DOHH2 (cell line): Measurements from ENCODE around the gene PRDM15.
A peak's percentile ranks its signal among the peaks of the same experiment; 100 is the strongest.

Experiments
- H3F3A ChIP-seq: fragments of 200-600 bp; sonication (generic), shearing (Covaris generic); 2 replicates; pipeline ENCODE4 v1.6.0; 2016; ENCODE audit warnings: antibody characterized with exemption, mild to moderate bottlenecking; ENCODE audit not compliant: control insufficient read depth, insufficient read depth
- H3K27ac ChIP-seq: fragments of 200-600 bp; sonication (generic); 2 replicates; pipeline ENCODE4 v1.5.1; 2014; ENCODE audit warnings: low read depth, mild to moderate bottlenecking, low read length, moderate library complexity
- H3K27me3 ChIP-seq: fragments of 200-600 bp; sonication (generic); 2 replicates; pipeline ENCODE4 v1.6.1; 2014; ENCODE audit warnings: mild to moderate bottlenecking, low read length, mixed read lengths; ENCODE audit not compliant: control insufficient read depth
- H3K36me3 ChIP-seq: fragments of 200-600 bp; sonication (generic); 2 replicates; pipeline ENCODE4 v1.6.1; 2014; ENCODE audit warnings: mild to moderate bottlenecking, low read length, moderate library complexity, mixed read lengths; ENCODE audit not compliant: control insufficient read depth
- H3K4me1 ChIP-seq: fragments of 200-600 bp; sonication (generic); 2 replicates; pipeline ENCODE4 v1.6.1; 2014; ENCODE audit warnings: mild to moderate bottlenecking, low read length, mixed read lengths; ENCODE audit not compliant: control insufficient read depth
- H3K4me2 ChIP-seq: fragments of 200-600 bp; sonication (generic); 2 replicates; pipeline ENCODE4 v1.6.0; 2014; ENCODE audit warnings: mild to moderate bottlenecking, low read length, moderate library complexity
- H3K4me3 ChIP-seq: fragments of 200-600 bp; sonication (generic); 2 replicates; pipeline ENCODE4 v1.5.1; 2014; ENCODE audit warnings: mild to moderate bottlenecking, low read length, mixed read lengths
- H3K79me2 ChIP-seq: fragments of 200-600 bp; sonication (generic); 2 replicates; pipeline ENCODE4 v1.6.1; 2014; ENCODE audit warnings: mild to moderate bottlenecking, low read length, mixed read lengths; ENCODE audit not compliant: control insufficient read depth
- H3K9me2 ChIP-seq: fragments of 200-600 bp; sonication (generic); replicated peaks from 2 replicates; pipeline ENCODE4 v1.6.1; 2014; ENCODE audit warnings: mild to moderate bottlenecking, low read length, mixed read lengths; ENCODE audit not compliant: control insufficient read depth
- H3K9me3 ChIP-seq: fragments of 200-600 bp; sonication (generic); 2 replicates; pipeline ENCODE4 v1.6.1; 2014; ENCODE audit warnings: antibody characterized with exemption, low read length, mixed read lengths; ENCODE audit not compliant: control insufficient read depth, insufficient read depth
- H4K20me1 ChIP-seq: fragments of 200-600 bp; sonication (generic); 2 replicates; pipeline ENCODE4 v1.6.0; 2014; ENCODE audit warnings: low read depth, mild to moderate bottlenecking, antibody characterized with exemption, low read length, moderate library complexity; ENCODE audit not compliant: control insufficient read depth, insufficient read depth
- CTCF ChIP-seq: fragments of 200-600 bp; sonication (generic); IDR thresholded peaks from one replicate; pipeline ENCODE4 v1.5.1; 2014; ENCODE audit warnings: antibody characterized with exemption, mild to moderate bottlenecking, low read depth, low read length; ENCODE audit not compliant: poor library complexity, severe bottlenecking
- EZH2phosphoT487 ChIP-seq: fragments of 200-600 bp; sonication (generic); IDR thresholded peaks from 2 replicates; pipeline ENCODE4 v1.6.1; 2017; ENCODE audit warnings: borderline replicate concordance, mild to moderate bottlenecking, antibody characterized with exemption, low read length, moderate library complexity, mixed read lengths

PRDM15 gene

GRCh38 chr21:41834252-41834925, 44.8 kb downstream of the PRDM15 start:
- H3K4me3 ChIP-seq: peak overlapping the region; percentile 82
- H3F3A ChIP-seq: peaks cover 22% of the 10 kb centered on the region
- H3K27me3 ChIP-seq: no peaks in the 10 kb centered on the region
- H3K9me3 ChIP-seq: no peaks in the 10 kb centered on the region
- peaks cover 86% of the 10 kb centered on the region for H3K79me2 ChIP-seq
- peak overlapping the region; percentile 94 for H3K4me2 ChIP-seq
- H3K9me2 ChIP-seq: no peaks in the 10 kb centered on the region
- peak overlapping the region; percentile 95 for H3K27ac ChIP-seq
- H4K20me1 ChIP-seq: peaks cover 15% of the 10 kb centered on the region; the same call in 1 of the 2 replicates
- peaks cover 97% of the 10 kb centered on the region for H3K36me3 ChIP-seq
- TF ChIP-seq CTCF: no peak
- TF ChIP-seq EZH2phosphoT487: no peak
- H3K4me1 ChIP-seq: peaks cover 100% of the 10 kb centered on the region

- Histone ChIP-seq H3K27ac (peak overlapping the region; percentile 95), H3K36me3 (peaks cover 97% of the 10 kb centered on the region), H3K9me2 (no peaks in the 10 kb centered on the region), H3K9me3 (no peaks in the 10 kb centered on the region), H3K79me2 (peaks cover 94% of the 10 kb centered on the region), H4K20me1 (peaks cover 23% of the 10 kb centered on the region; the same call in 1 of the 2 replicates), H3K27me3 (no peaks in the 10 kb centered on the region), H3F3A (peaks cover 28% of the 10 kb centered on the region), H3K4me3 (peak overlapping the region; percentile 82), H3K4me1 (peaks cover 100% of the 10 kb centered on the region), H3K4me2 (peak overlapping the region; percentile 94)
- no peak for TF ChIP-seq CTCF
- no peak for TF ChIP-seq EZH2phosphoT487
Observed at GRCh38 chr21:41833497-41834115, 45.5 kb downstream of the PRDM15 start.

- Histone ChIP-seq H3K9me3 (no peaks in the 10 kb centered on the region), H3K4me1 (peaks cover 94% of the 10 kb centered on the region), H3F3A (peaks cover 28% of the 10 kb centered on the region), H3K27ac (peak overlapping the region; percentile 95), H3K4me2 (peak overlapping the region; percentile 94), H3K9me2 (no peaks in the 10 kb centered on the region), H4K20me1 (peaks cover 23% of the 10 kb centered on the region; the same call in 1 of the 2 replicates), H3K36me3 (peaks cover 97% of the 10 kb centered on the region), H3K4me3 (peak overlapping the region; percentile 82), H3K79me2 (peaks cover 99% of the 10 kb centered on the region), H3K27me3 (no peaks in the 10 kb centered on the region)
- TF ChIP-seq CTCF: peak; percentile 56
- TF ChIP-seq EZH2phosphoT487: no peak
Observed at GRCh38 chr21:41832596-41833496, 46.3 kb downstream of the PRDM15 start.
